GM18505 (cell line): ENCODE results near the gene C11orf65.

Source experiments
- ATAC-seq: cut with Tn5 transposase; IDR thresholded peaks from one replicate; pipeline ENCODE4 v1.9.1; 2021; ENCODE audit not compliant: unreplicated experiment
- POLR2A ChIP-seq: IDR thresholded peaks from 4 replicates; pipeline ENCODE4 v1.6.1; 2011; ENCODE audit warnings: borderline replicate concordance; ENCODE audit not compliant: insufficient read depth, insufficient read length; ENCODE audit errors: extremely low read depth

Gene C11orf65

GRCh38 chr11:108467091-108467823, at the start of gene C11orf65:
Gene C11orf65 (minus strand): TSS chr11:108467529. CDS start chr11:108461559, 5,970 bp downstream.
- peak; percentile 97 for ATAC-seq
- TF ChIP-seq POLR2A = peak; percentile 97

- no peak for ATAC-seq
- TF ChIP-seq POLR2A = no peak
These were observed 48.8 kb upstream of the C11orf65 start for GRCh38 chr11:108516125-108516524.

- no peak for ATAC-seq
- no peak for TF ChIP-seq POLR2A
These were observed 45.4 kb upstream of the C11orf65 start for GRCh38 chr11:108512708-108513107.

- ATAC-seq = no peak
- TF ChIP-seq POLR2A = no peak
These were observed 44.6 kb upstream of the C11orf65 start for GRCh38 chr11:108511851-108512474.

GRCh38 chr11:108508653-108509593, 41.6 kb upstream of the C11orf65 start:
- TF ChIP-seq POLR2A = no peak
- ATAC-seq = no peak

- no peak for ATAC-seq
- no peak for TF ChIP-seq POLR2A
These were observed 34.1 kb upstream of the C11orf65 start for GRCh38 chr11:108501396-108501795.

- no peak for TF ChIP-seq POLR2A
- no peak for ATAC-seq
These were observed 33.4 kb upstream of the C11orf65 start for GRCh38 chr11:108500721-108501120.

- no peak for TF ChIP-seq POLR2A
- no peak for ATAC-seq
These were observed 32.8 kb upstream of the C11orf65 start for GRCh38 chr11:108500169-108500568.

- no peak for TF ChIP-seq POLR2A
These were observed 31.6 kb upstream of the C11orf65 start for GRCh38 chr11:108498816-108499408.

GRCh38 chr11:108498046-108498815, 30.9 kb upstream of the C11orf65 start, which contains the start of gene POGLUT3:
Gene POGLUT3 (minus strand): TSS chr11:108498384. CDS start chr11:108498366, 18 bp downstream.
- peak; percentile 51 for ATAC-seq
- TF ChIP-seq POLR2A = peak; percentile 13

More at GRCh38 chr11:108498816-108499408, 31.6 kb upstream of the C11orf65 start:
- ATAC-seq = no peak

GRCh38 chr11:108497317-108498045, 30.2 kb upstream of the C11orf65 start:
- ATAC-seq = peak; percentile 59
- peak; percentile 73 for TF ChIP-seq POLR2A
